ENCODE measurements around the gene ELOA2. TPM values are rescaled to one million over a fixed set of nuclear protein-coding genes. Genes with fewer than 3 reads are reported as not detected.
A peak's percentile ranks its signal among the peaks of the same experiment; 100 is the strongest.

Gene ELOA2
- total RNA-seq (2021; ENCODE audit: unreplicated experiment) = not detected
- polyA plus RNA-seq (2012) = not detected in 2 replicates
- not detected for Bru-seq, nascent RNA
- percentile 26 among the genes with signal in this experiment for BruChase-seq, experiment 1, labeled RNA remaining after a 6-hour chase
- not detected for BruChase-seq, experiment 2, labeled RNA remaining after a 2-hour chase
- long read RNA-seq = 0 reads

DNA sequence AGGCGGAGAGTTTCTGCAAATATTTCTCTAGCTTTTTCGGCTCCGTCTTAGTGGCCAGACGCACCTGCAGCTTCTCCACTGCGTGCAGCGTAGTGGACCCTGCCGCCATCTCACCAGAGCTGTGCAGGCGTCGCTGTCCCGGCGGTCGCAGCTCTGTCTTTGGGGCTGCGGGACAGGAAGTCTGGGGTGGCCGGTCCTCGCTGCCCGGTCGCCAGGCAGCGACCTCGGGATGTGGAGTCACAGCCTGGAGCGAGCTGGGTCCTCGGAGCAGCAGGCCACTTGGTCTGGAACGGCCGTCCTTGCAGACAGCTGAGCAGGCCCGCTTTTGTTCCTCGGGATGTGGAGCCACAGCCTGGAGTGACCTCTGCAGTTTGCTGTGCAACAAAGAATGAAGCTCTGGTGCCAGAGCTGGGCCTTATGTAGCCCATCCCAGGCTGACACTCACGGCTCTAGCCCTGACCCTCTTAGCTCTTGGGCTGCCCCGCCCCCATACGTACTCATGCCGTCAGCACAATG, at the start of gene ELOA2:
TSS of gene ELOA2 (minus strand) at position 466 of the 516 bp plus-strand sequence. CDS start at position 109, 357 bp downstream.
- no peak for ATAC-seq
- intact Hi-C loops (cut with micrococcal nuclease) = no loop called here

More for the DNA sequence above, at the start of gene ELOA2:
- H3K36me3 ChIP-seq (ENCODE audit: control insufficient read depth in 1 of 2, insufficient read depth in 2 of 2, low read length in 2 of 2) = no peaks in the 10 kb centered on the region
- no TSS peak for BruUV-seq (replicated peaks)
- RAD21 ChIA-PET (ENCODE audit: low non-redundant PET in 1 of 2, low total read pairs in 2 of 2, uncharacterized antibody in 2 of 2, unreplicated experiment in 2 of 2) = no interaction called here
- no peaks in the 10 kb centered on the region for H3K4me1 ChIP-seq (ENCODE audit: control insufficient read depth in 1 of 2, insufficient read depth in 2 of 2, low read length in 2 of 2)
- no peak within 1 kb of the TSS for H2AFZ ChIP-seq (ENCODE audit: low read depth, low read length, poor library complexity, severe bottlenecking)
- POLR2A ChIA-PET = no interaction called here
- H3K4me3 ChIP-seq (replicated peaks in 1 of 2; ENCODE audit: low read depth in 1 of 2, low read length in 2 of 2) = no peak within 1 kb of the TSS
- no peak within 1 kb of the TSS for H3K4me2 ChIP-seq (ENCODE audit: low read length)
- H3K79me2 ChIP-seq (ENCODE audit: insufficient read depth, low read length) = no peaks in the 10 kb centered on the region
- CTCF ChIA-PET = no interaction called here
- no peak within 1 kb of the TSS for H3K9ac ChIP-seq (ENCODE audit: low read length)
- DNase-seq (ENCODE audit: low read depth, low spot score) = no peak
- no peaks in the 10 kb centered on the region for H3K9me2 ChIP-seq (ENCODE audit: insufficient read depth)
- H3K27ac ChIP-seq (ENCODE audit: low read depth, low read length) = no peak within 1 kb of the TSS
- H3K27me3 ChIP-seq (ENCODE audit: insufficient read depth, low read length) = no peaks in the 10 kb centered on the region
- H4K20me1 ChIP-seq (ENCODE audit: insufficient read depth) = no peaks in the 10 kb centered on the region
- TF ChIP-seq SRF (IDR thresholded peaks at IDR 0.05; ENCODE audit: low read depth) (no peak), YY1 (IDR thresholded peaks at IDR 0.05; ENCODE audit: extremely low read depth, insufficient replicate concordance, low read depth, low read length) (no peak), SIN3A (IDR thresholded peaks at IDR 0.05; ENCODE audit: low read depth) (no peak), CEBPB (IDR thresholded peaks at IDR 0.05; ENCODE audit: low read depth) (no peak), TCF7L2 (IDR thresholded peaks at IDR 0.05; ENCODE audit: borderline replicate concordance, extremely low read depth, insufficient read depth, insufficient read length) (no peak), EZH2phosphoT487 (IDR thresholded peaks at IDR 0.05; ENCODE audit: borderline replicate concordance) (no peak), POLR2AphosphoS5 (IDR thresholded peaks at IDR 0.05; ENCODE audit: low read depth, low read length) (no peak), FOSL1 (IDR thresholded peaks at IDR 0.05; ENCODE audit: low read depth) (no peak), RAD21 (IDR thresholded peaks at IDR 0.05; ENCODE audit: low read depth) (no peak), ZFX (IDR thresholded peaks at IDR 0.05) (no peak)
- TF ChIP-seq, protein P1, sequence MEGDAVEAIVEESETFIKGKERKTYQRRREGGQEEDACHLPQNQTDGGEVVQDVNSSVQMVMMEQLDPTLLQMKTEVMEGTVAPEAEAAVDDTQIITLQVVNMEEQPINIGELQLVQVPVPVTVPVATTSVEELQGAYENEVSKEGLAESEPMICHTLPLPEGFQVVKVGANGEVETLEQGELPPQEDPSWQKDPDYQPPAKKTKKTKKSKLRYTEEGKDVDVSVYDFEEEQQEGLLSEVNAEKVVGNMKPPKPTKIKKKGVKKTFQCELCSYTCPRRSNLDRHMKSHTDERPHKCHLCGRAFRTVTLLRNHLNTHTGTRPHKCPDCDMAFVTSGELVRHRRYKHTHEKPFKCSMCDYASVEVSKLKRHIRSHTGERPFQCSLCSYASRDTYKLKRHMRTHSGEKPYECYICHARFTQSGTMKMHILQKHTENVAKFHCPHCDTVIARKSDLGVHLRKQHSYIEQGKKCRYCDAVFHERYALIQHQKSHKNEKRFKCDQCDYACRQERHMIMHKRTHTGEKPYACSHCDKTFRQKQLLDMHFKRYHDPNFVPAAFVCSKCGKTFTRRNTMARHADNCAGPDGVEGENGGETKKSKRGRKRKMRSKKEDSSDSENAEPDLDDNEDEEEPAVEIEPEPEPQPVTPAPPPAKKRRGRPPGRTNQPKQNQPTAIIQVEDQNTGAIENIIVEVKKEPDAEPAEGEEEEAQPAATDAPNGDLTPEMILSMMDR (IDR thresholded peaks at IDR 0.05 in 2 of 3, conservative IDR thresholded peaks at IDR 0.05 in 1 of 3; ENCODE audit: borderline replicate concordance in 1 of 3, insufficient read depth in 1 of 3, low read depth in 2 of 3, low read length in 2 of 3) = no peak
- TF ChIP-seq, protein P2, sequence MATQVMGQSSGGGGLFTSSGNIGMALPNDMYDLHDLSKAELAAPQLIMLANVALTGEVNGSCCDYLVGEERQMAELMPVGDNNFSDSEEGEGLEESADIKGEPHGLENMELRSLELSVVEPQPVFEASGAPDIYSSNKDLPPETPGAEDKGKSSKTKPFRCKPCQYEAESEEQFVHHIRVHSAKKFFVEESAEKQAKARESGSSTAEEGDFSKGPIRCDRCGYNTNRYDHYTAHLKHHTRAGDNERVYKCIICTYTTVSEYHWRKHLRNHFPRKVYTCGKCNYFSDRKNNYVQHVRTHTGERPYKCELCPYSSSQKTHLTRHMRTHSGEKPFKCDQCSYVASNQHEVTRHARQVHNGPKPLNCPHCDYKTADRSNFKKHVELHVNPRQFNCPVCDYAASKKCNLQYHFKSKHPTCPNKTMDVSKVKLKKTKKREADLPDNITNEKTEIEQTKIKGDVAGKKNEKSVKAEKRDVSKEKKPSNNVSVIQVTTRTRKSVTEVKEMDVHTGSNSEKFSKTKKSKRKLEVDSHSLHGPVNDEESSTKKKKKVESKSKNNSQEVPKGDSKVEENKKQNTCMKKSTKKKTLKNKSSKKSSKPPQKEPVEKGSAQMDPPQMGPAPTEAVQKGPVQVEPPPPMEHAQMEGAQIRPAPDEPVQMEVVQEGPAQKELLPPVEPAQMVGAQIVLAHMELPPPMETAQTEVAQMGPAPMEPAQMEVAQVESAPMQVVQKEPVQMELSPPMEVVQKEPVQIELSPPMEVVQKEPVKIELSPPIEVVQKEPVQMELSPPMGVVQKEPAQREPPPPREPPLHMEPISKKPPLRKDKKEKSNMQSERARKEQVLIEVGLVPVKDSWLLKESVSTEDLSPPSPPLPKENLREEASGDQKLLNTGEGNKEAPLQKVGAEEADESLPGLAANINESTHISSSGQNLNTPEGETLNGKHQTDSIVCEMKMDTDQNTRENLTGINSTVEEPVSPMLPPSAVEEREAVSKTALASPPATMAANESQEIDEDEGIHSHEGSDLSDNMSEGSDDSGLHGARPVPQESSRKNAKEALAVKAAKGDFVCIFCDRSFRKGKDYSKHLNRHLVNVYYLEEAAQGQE (IDR thresholded peaks at IDR 0.05; ENCODE audit: low read depth) = no peak
- TF ChIP-seq, protein P3, sequence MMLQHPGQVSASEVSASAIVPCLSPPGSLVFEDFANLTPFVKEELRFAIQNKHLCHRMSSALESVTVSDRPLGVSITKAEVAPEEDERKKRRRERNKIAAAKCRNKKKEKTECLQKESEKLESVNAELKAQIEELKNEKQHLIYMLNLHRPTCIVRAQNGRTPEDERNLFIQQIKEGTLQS (IDR thresholded peaks at IDR 0.05) = no peak
- H3K9me3 ChIP-seq (ENCODE audit: control insufficient read depth in 1 of 2, insufficient read depth in 1 of 2, low read depth in 1 of 2, low read length in 2 of 2) = no peaks in the 10 kb centered on the region
